CD4-positive, alpha-beta T cell treated with Interleukin-15 for 4 hours (primary cell): Measurements from ENCODE around the gene FDPS.
"Not testable (repeated sequence)": the region's sequence is repeated elsewhere in the genome, so short reads cannot be mapped to it uniquely, and the experiment has no call there.

Source experiments
- DNase-seq: peaks from one replicate; pipeline ENCODE4 v3.0.0-alpha.2; 2020; ENCODE audit warnings: low spot score

Gene FDPS

DNA sequence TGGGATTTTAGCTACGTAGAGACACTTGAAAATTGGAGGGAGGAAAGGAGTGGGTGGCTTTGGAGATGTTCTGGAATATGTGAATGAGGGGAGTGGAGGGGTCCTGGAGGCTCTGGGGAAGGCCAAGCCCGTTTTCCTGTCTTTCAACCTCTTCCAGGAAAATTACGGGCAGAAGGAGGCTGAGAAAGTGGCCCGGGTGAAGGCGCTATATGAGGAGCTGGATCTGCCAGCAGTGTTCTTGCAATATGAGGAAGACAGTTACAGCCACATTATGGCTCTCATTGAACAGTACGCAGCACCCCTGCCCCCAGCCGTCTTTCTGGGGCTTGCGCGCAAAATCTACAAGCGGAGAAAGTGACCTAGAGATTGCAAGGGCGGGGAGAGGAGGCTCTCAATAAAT is 11.6 kb downstream of the FDPS start:
- no peak for DNase-seq

DNA sequence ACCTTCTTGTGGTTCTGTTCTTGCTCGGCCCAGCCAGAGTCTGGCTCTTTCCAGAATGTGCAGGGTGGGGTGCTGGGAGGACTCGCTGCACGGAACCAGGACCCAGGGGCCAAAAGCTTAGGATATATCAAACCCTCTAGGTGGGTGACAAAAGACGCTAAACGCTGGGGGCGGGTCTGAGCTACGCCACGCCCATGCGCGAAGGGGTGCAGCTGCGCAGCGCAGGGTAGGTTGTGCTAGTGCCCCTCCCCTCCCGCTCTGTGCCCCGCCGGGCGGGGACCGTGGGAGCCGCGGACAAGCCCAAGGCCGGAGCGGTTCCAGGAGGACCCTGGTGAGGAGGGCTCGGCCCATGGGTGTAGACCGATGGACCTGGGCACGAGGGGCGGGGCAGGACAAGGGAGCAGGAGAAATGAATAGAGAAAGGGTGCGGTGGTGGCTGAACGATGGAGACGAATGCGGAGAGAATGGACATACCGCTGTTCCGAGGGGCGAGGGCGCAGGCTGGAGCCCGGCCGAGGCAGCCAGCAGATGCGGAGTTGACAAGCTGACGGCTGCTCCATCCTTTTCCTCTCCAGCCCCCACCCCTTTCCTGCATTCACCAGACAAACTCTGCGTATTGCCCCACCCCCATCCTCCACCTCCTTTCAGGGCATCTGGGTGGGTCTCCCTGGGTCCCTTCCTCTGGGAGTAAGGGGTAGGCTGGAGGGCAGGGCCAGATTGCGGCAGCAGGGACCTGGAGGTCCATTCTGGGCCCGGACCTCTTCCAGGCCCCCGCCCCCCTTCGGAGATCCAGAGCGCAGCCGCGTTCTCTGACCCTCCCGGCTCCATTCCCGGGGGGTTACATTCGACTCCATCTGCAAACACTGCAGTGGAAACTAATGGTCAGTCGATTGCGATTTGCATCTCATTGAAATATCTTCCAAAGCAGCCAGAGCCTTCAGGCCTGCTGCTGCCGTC is 12.3 kb downstream of the FDPS start, which contains the start of gene RUSC1:
TSS of gene RUSC1 (plus strand) at position 234 of the 957 bp plus-strand sequence. CDS start 880 bp downstream, outside the sequence.
- DNase-seq: peak; percentile 61

DNA sequence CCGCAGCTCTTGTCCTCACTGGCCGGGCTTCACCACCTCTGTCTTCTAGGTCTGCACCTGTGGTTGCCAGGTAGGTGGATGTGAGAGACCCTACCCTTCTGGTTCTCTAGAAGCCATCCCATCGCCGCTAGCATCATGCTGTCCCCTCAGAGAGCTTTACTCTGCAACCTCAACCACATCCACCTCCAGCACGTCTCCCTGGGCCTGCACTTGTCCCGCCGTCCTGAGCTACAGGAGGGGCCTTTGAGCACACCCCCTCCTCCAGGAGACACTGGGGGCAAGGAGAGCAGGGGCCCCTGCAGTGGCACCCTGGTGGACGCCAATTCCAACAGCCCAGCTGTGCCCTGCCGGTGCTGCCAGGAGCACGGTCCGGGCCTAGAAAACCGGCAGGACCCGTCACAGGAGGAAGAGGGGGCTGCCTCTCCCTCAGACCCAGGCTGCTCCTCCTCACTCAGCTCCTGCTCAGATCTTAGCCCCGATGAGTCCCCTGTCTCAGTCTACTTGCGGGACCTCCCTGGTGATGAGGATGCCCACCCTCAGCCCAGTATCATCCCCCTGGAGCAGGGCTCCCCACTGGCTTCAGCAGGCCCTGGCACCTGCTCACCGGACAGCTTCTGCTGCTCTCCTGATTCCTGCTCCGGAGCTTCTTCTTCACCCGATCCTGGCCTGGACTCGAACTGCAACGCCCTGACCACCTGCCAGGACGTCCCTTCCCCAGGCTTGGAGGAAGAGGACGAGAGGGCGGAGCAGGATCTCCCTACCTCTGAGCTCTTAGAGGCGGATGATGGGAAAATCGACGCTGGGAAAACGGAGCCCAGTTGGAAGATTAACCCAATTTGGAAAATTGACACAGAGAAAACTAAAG is 13.2 kb downstream of the FDPS start:
- DNase-seq: no peak

DNA sequence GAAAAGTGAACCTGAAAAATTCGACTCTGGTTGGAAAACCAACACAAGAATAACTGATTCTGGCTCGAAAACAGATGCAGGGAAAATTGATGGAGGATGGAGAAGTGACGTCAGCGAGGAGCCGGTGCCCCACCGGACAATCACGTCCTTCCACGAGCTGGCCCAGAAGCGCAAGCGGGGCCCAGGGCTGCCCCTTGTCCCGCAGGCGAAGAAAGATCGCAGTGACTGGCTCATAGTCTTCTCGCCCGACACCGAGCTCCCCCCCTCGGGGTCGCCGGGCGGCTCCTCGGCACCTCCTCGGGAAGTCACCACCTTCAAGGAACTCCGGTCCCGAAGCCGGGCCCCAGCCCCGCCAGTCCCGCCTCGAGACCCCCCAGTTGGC is 13.9 kb downstream of the FDPS start:
- DNase-seq: no peak

DNA sequence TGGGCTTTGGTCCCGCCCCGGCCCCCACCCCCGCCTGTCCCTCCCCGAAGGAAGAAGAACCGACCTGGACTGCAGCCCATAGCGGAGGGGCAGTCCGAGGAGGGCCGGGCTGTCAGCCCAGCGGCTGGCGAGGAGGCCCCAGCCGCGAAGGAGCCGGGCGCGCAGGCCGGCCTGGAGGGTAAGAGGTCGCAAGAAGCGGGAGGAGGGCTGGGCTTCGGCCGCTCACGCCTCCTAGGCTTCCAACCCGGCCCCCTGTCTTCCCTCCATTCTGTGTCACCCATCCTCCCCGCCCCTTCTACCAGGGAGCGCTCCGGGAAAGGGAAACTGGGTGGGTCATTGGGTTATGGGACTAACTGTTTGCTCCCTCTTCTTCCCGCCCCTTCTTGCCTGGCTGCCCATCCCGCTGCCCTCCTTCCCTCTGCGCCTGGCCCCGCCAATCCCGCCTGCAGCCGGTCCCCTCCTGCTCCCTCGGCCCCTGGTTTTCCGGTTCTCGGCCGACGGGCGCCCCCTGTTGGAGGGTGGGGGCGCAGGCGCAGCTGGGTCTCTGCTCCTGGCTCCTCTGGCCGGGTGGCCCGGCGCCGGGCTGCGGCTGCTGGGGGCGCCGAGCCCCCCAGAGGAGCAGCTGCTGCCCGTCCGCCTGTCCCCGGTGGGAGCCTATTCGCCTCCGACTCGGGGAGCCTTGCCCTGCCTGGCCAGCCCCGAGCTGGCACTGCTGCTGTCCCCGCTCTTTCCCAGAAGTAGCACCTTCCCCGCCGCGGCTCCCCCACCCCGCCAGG is 14.5 kb downstream of the FDPS start:
- peak; percentile 79 for DNase-seq

DNA sequence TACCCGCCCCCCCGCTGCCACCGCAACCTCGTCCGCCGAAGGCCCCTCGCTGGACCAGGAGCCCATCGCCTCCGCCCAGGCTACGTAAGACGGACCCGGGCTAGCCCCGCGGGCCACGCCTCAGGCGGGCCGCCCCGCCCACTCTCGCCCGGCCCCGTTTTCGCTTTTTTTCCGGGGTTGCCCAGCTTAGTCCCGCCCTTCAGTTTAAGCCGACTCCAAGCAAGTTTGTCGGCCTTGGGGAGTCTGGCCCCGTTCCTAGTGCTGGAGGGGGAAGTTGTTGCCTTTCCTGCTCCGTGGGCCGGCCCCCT is 15.0 kb downstream of the FDPS start:
- DNase-seq: peak; percentile 82

DNA sequence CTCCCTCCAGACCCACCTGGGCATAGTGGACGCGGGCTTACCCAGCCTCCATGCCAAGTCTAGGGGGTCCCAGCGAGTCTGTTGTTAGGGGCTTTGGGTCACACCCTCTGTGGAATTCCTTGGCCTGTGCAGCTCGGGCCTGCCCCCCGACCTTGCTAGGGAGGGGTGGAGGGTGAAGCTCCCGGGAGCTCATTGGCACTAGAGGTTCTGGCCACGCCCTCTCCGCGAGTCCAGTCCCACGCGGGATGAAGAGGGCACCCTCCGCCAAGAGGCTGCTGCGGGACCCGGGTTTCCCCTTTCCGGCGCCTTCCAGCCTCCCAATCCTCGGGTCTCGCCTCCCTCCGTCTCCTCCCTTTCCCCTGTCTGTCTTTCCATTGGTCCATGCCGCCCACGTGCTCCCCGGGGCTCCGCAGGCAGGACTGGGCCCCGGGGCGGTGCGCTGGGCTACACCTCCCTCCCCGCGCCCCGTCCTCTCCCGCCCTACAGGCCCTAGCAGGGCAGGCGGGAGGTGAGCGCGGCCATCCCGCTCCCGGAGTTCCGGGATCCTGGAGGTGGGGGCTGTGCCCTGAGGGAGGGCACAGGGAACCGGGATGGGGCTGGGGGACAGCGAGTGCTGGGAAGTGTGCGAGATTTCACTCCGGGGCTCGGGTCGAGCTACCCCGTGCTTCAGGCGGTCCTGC is 15.5 kb downstream of the FDPS start:
- peak; percentile 87 for DNase-seq

DNA sequence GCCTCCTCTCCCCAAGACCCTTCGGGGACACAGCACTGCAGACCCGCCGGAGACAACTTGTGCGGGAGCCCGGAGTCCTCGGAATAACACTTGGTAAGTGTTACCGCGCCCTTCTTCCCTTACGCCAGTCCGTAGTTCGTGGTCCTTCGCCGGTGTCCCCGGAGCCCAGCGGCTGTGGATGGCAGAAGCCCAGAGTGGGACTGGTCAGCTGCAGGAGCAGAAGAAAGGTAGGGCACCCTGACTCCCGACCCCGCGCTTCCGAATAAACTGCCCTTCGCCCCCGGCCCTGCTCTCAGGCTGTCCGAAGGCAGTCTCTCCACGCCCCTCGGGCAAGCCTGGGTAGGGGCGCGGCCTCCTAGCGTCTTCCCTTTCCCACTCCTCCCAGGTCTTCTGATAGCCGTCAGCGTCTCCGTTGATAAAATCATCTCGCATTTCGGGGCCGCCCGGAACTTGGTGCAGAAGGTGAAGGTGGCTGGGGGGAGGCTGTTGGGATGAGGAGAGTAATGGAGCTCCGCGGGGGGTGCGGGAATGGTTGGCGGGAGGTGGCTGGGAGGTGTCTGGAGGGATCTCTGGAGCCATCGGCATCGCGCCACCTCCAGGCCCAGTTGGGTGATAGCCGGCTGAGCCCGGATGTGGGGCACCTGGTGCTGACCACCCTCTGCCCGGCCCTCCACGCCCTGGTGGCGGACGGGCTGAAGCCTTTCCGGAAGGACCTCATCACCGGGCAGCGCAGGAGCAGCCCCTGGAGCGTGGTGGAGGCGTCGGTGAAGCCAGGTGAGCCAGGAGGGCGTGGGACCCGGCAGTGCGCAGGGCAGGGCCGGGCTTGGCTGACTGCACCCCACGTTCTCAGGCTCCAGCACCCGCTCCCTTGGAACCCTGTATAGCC is 16.3 kb downstream of the FDPS start:
- DNase-seq: no peak

DNA sequence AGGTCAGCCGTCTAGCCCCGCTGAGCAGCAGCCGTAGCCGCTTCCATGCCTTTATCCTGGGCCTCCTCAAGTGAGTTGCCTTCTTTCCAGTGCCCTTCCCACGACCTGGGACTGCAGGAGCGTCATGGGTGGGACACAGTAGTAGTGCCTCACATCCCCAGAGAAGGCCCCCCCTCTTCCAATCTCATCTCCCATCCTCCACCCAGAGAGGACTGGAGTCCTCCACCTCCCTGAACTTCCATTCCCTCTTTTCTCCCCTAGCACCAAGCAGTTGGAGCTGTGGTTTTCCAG is 16.9 kb downstream of the FDPS start:
- no peak for DNase-seq

DNA sequence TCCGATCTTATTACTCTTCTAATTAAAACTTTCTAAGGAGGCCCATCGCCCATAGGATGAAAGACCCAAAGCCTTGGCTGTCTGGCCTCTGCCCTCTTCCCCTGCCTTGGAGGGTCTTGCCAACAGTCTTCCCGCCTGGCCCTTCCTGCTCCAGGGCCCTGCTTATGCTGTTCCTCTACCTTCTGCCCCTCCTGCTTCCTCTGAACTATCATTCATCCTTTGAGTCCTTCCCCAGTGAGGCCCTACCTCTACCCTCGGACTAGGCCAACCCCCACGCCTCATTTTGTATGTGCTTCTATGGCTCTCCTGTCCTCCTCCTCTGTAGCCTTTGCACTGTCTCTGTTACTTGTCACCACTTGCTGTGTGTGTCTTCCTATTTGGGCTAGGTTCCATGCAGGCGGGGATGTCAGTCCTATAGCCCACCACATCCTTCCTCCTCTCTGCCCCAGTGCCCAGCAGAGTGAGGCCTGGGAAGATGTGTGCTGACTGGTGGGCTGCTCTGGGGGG is 17.4 kb downstream of the FDPS start:
- no peak for DNase-seq

DNA sequence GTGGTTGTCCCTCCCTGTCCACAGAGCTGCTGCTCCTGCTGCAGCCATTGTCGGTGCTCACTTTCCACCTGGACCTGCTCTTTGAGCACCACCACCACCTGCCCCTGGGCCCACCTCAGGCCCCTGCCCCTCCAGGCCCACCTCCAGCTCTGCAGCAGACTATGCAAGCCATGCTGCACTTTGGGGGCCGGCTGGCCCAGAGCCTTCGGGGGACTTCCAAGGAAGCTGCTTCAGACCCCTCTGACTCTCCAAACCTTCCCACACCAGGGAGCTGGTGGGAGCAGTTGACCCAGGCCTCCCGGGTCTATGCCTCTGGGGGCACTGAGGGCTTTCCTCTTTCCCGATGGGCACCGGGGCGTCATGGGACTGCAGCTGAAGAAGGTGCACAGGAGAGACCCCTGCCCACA is 18.0 kb downstream of the FDPS start:
- DNase-seq: no peak

DNA sequence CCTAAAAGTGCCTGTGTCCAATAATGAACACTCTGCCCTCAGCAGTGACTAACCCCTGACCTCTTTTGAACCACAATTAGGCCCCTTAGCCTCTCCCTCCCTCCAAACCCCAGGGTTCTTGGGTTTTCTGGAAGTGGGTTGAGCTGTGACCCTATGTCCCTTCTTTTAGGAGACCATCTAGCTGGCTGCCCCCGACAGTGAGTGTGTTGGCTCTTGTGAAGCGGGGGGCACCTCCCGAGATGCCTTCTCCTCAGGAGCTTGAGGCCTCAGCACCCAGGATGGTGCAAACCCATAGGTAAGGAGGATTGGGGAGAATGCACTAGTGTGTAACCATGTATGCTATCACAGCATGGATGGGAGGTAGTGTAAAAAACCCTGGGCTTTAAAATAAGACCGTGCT is 19.3 kb downstream of the FDPS start:
- DNase-seq: no peak

DNA sequence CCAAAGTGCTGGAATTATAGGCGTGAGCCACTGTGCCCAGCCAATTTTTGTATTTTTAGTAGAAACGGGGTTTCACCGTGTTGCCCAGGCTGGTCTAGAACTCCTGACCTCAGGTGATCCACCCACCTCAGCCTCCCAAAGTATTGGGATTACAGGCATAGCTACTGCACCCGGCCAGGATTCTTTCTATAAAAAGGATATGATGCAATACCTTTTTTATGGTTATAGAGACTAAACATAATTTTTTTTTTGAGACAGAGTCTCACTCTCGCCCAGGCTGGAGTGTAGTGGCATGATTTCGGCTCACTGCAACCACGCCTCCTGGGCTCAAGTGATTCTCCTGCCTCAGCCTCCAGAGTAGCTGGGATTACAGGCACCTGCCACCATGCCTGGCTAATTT is 20.2 kb downstream of the FDPS start:
- DNase-seq: not testable (repeated sequence)

DNA sequence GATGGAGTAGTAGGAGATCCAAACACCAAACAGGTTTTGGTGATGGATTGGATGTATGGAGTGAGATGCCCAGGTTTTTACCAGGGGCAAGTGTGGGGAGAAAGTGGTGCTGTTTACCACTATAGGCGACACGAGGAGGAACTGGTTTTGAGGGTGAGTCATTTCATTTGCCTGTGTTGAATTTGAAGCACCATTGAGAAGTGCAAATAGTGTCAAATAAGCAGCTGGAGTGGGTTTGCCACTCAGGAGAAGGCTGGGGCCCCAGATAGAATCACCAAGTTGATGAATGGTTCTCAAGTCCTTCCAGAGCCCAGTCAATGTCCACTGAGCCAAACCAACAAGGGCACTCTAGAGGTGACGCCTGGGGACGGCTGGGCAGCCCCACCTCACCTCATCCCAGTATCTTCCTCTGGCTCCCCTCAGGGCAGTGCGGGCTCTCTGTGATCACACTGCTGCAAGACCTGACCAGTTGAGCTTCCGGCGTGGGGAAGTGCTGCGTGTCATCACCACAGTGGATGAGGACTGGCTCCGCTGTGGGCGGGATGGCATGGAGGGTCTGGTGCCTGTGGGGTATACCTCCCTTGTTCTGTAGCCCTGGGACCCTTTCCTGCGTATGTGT is 21.4 kb downstream of the FDPS start:
- DNase-seq: no peak

DNA sequence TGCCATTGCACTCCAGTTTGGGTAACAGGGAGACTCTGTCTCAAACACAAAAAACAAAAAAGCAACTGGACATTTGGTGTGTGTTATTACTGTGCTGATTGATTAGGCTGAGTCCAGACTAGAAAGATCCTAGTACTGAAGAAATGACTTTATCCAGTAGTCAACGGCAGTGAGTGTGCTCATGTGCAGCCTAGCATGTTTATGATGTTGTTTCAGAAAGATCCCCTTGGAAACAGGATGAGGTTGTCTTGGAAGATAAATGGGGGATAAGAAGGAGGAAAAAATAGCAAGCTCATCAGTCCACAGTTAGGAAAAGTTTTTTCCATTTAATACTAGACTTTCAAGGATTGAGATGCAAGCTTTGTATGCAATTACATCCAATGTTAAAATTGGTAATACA is 26.3 kb downstream of the FDPS start:
- DNase-seq: no peak

DNA sequence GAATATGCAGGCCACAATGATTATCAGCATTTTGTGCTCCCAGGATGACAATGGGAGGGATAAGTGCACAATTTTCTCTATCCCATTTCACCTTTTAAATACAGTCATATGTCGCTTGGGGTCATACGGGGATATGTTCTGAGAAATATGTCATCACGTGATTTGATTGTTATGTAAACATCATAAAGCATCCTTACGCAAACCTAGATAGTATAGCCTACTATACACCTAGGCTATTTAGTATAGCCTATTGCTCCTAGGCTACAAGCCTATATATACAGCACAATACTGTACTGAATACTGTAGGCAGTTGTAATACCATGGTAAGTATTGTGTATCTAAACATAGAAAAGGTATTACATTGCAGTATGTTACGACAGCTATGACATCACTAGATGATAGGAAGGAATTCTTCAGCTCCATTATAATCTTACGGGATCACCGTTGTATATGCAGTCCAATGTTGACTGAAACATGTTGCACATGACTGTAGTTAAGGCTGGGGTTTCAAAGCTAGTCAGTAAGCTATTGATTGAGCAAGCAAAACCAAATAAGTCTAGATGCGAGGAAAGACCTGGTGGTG is 30.9 kb downstream of the FDPS start:
- no peak for DNase-seq

DNA sequence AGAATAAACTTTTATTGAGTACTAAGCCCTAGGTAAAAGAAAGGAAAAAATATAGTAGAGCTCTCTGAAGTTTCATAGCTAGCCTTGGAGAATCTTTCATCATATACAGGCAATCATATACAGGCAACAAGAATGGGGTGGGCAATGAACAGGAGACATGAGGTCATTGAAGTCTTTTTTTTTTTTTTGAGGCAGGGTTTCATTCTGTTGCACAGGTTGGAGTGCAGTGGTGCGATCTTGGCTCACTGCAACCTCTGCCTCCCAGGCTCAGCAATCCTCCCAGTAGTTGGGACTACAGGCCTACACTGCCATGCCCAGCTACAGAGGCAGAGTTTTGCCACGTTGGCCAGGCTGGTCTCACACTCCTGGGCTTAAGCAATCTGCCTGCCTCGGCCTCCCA is 34.2 kb downstream of the FDPS start:
- no peak for DNase-seq

DNA sequence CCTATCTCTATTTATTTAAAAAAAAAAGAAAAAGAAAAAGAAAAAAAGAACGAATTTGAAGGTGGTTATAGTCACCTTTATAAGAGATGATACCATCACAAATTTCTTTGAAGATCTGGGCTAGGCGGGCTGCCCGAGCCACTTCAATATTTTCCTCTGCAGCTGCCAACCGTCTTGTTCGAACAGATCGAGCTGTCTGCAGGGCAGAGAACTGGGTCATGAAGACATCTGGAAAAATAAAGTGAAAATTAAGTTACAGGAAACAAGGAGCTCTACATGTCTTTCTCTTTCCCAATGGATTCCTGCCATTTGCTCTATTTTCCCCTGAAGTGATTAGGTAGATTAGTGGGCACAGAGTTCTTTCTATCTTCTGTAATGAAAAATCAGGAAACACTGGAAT is 44.0 kb downstream of the FDPS start:
- no peak for DNase-seq

DNA sequence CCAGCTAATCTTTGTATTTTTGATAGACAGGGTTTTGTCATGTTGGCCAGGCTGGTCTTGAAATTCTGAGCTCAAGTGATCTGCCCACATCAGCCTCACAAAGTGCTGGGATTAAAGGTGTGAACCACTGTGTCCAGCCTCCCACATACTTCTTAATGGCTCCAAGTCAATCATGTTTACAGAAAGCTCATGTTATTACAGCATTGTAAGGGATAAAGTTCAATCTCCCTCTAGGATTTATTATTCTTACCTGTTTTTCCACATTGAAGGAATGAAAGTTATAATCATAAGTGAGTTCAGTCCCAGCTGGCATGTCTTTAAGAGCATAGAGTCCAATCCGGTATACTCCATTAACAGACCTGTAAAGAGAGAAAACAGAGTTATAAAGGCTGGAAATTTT is 51.4 kb downstream of the FDPS start:
- DNase-seq: no peak
